ENCODE measurements around the gene CAP1.
A peak's percentile ranks its signal among the peaks of the same experiment; 100 is the strongest.
"Not testable (repeated sequence)": the region's sequence is repeated elsewhere in the genome, so short reads cannot be mapped to it uniquely, and the experiment has no call there.

CAP1 gene

DNA sequence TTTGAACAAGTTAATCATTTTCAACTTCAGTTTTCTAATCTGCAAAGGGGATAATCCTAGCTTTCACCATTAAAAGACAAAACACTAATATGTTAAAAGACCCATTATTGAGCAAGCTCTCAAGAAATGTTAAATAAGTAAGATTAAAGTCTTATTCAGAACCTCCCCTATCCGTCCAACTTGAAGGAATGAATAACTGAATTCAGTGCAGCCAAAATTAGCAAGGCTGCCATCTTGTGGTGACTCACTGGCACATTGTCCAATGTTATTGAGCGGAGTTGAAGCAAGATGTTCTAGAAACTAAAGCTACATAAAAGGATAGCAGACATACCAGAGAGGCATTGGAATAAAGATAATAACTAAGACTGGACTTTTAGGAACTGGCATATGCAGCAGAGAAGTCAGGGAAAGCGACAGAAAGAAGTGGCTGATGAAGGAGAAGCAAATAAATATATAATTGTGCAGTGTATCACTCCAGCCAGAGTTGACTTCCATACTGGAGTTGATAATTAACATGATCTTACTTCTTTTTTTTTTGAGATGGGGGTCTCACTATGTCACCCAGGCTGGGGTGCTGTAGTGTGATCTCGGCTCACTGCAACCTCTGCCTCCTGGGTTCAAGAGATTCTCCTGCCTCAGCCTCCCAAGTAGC is 8.2 kb upstream of the CAP1 start:
- H3K4me3 ChIP-seq (ENCODE audit: low read length) = no peak overlapping the region
- TF ChIP-seq, protein P1, sequence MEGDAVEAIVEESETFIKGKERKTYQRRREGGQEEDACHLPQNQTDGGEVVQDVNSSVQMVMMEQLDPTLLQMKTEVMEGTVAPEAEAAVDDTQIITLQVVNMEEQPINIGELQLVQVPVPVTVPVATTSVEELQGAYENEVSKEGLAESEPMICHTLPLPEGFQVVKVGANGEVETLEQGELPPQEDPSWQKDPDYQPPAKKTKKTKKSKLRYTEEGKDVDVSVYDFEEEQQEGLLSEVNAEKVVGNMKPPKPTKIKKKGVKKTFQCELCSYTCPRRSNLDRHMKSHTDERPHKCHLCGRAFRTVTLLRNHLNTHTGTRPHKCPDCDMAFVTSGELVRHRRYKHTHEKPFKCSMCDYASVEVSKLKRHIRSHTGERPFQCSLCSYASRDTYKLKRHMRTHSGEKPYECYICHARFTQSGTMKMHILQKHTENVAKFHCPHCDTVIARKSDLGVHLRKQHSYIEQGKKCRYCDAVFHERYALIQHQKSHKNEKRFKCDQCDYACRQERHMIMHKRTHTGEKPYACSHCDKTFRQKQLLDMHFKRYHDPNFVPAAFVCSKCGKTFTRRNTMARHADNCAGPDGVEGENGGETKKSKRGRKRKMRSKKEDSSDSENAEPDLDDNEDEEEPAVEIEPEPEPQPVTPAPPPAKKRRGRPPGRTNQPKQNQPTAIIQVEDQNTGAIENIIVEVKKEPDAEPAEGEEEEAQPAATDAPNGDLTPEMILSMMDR (conservative IDR thresholded peaks at IDR 0.05; ENCODE audit: low read depth, low read length) = peak; percentile 62
- peak; percentile 62 for DNase-seq (ENCODE audit: low read depth)

DNA sequence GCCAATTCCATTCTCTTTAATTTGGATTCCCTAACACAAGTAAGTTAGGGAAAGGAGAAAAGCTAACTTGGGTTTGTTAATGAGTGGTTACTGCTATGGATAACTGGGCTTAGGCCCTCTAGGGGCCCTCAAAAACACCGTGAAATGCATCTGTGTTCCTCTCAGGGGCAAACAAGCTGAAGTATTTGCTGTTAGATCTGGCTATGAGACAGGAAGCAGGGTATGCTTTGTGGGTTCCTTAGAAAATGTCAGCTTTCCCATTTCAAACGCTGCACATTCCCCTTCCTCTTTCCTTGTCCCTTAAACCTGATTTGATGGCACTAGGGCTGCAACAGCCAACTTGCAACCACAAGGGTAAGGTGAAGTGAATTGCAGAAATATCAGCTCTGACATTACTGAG is 5.7 kb upstream of the CAP1 start:
- no peak overlapping the region for H3K4me3 ChIP-seq (ENCODE audit: low read length)

DNA sequence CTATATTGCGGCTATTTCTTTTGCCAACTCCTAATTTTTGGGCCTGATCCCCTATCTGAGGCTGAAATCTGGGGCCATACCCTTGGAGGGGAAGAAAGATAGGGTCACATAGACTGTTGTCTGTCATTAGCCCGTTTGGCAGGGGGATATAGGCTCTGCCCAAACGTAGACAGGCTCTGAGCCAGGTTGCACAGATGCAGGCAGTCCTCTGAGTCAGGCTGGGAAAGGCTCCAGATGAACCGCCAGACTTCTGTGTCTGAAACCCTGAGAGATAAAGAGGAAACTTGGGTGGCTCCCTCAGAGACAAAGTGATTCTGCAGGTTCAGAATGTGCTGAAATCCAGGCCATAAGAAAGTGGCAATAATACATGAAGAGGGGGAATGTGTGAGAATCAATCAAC is 4.0 kb upstream of the CAP1 start:
- TF ChIP-seq, protein P1 (conservative IDR thresholded peaks at IDR 0.05; ENCODE audit: low read depth, low read length) = no peak
- no peak overlapping the region for H3K4me3 ChIP-seq (ENCODE audit: low read length)
- DNase-seq (ENCODE audit: low read depth) = no peak

More for the DNA sequence above, 5.7 kb upstream of the CAP1 start:
- DNase-seq (ENCODE audit: low read depth) = no peak
- TF ChIP-seq, protein P1 (conservative IDR thresholded peaks at IDR 0.05; ENCODE audit: low read depth, low read length) = no peak

DNA sequence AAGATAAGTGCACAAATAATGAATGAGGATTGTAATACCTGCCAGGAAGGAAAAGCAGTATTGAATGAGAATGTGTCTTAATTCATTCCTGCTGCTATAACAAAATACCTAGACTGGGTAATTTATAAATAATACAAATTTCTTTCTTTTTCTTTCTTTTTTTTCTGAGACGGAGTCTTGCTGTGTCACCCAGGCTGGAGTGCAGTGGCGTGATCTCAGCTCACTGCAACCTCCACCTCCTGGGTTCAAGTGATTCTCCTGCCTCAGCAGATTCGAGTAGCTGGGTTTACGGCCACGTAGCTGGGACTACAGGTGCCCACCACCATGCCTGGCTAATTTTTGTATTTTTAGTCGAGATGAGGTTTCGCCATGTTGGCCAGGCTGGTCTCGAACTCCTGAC is 3.3 kb upstream of the CAP1 start:
- not testable (repeated sequence) for H3K4me3 ChIP-seq (ENCODE audit: low read length); DNase-seq (ENCODE audit: low read depth)

DNA sequence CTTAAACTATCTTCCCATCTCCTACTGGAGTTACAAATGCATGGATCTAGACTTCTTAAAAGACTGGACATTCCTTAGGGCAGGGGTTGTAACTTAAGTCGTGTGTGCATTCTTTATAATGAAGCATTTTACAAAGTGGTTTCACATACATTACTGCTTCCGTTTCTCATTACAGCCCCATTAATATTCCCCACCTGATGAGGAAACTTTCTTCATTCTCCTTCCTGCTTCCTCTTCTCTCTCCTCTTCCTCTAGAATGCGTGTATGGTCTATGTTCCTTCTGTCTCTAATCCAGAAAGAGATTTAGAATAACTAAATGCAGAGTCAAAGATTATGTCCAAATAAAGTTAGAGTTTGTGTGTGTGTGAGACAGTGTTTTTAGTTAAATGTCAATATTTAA is 1.8 kb upstream of the CAP1 start:
- no peak overlapping the region for H3K4me3 ChIP-seq (ENCODE audit: low read length)
- DNase-seq (ENCODE audit: low read depth) = no peak
- TF ChIP-seq, protein P1 (conservative IDR thresholded peaks at IDR 0.05; ENCODE audit: low read depth, low read length) = no peak

DNA sequence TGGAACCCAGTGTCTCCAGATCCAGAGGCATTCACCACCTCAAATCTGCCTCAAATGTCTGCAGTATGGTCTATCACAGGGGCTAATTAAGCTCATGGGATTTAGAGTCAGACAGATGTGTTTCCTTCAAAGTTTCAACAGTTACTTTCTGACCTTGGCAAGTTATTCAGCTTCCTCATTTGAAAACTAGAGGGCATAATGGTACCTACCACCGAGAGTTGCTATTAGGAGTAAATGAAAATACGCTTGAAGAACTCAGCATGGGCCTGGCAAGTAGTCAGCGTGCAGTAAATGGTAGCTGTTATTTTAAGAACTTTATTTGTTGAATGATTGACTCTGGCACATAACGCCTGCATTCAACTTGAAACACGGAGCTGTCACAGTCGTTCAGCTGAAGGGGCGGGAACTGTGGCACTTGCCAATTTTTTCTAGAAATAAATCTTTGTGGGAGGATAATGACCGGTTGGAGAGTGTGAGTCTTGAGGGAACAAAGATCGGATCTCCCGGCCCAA is 1.2 kb upstream of the CAP1 start:
- TF ChIP-seq, protein P1 (conservative IDR thresholded peaks at IDR 0.05; ENCODE audit: low read depth, low read length) = peak; percentile 20
- DNase-seq (ENCODE audit: low read depth) = peak; percentile 35
- peak overlapping the region; percentile 82 for H3K4me3 ChIP-seq (ENCODE audit: low read length)

DNA sequence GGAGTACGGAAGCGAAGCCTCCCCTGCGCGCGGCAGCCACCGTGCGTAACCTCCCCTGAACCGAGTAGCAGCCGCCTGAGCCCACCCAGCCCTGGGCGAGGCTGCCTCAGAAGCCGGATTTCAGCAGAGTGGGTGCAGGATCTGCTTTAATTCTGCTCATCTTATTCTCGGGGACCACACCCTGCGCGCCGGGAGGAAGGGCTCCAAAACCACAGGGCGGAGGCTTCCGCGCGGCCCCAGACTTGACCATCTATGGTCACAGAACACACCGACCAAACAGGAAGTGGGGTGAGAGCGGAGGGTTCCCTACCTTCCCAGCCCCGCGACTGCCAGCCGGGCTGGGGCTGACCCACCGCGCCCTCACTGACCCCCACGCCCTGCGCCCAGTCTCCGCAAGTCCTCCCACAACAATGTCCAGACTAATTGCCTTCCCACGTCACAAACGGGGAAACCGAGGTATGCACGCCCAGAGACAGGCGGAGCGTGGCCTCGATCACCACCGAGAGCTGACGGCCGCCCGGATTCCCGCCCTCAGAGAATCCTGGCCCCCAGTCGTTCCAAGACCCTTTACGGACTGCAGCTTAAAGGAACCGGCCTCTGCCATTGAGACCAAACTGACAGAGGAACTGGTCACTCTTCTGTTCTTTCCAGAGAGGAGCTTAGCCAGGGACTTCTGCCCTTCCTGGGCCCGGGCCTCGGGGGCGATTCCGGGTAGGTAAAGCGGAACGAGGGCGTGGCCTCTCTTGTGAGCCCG is 595 bp upstream of the CAP1 start:
- H3K4me3 ChIP-seq (ENCODE audit: low read length) = peak overlapping the region; percentile 82
- peak; percentile 35 for DNase-seq (ENCODE audit: low read depth)
- TF ChIP-seq, protein P1 (conservative IDR thresholded peaks at IDR 0.05; ENCODE audit: low read depth, low read length) = no peak

Data from retinal pigment epithelial cell (primary cell).